IPS-11a (cell line): Measurements from ENCODE around the gene CDX1.

Source experiments
- H3K4me3 ChIP-seq: one replicate; pipeline ENCODE4 v1.5.1; 2013; ENCODE audit warnings: low read depth, low read length, control low read depth

Gene CDX1

GRCh38 chr5:150161242-150162141, 5.1 kb upstream of the CDX1 start:
- no peak overlapping the region for H3K4me3 ChIP-seq

- no peak overlapping the region for H3K4me3 ChIP-seq
Observed at GRCh38 chr5:150162142-150162513, 4.5 kb upstream of the CDX1 start.

GRCh38 chr5:150163035-150163434, 3.5 kb upstream of the CDX1 start:
- no peak overlapping the region for H3K4me3 ChIP-seq

GRCh38 chr5:150163547-150164059, 3.0 kb upstream of the CDX1 start:
- H3K4me3 ChIP-seq: no peak overlapping the region

- H3K4me3 ChIP-seq: no peak overlapping the region
Observed at GRCh38 chr5:150164211-150164980, 2.2 kb upstream of the CDX1 start.

GRCh38 chr5:150166037-150166649, 435 bp upstream of the CDX1 start:
- H3K4me3 ChIP-seq: no peak overlapping the region

GRCh38 chr5:150167512-150167850, 903 bp downstream of the CDX1 start:
- H3K4me3 ChIP-seq: no peak overlapping the region

GRCh38 chr5:150167908-150168307, 1.3 kb downstream of the CDX1 start:
- no peak overlapping the region for H3K4me3 ChIP-seq

- H3K4me3 ChIP-seq: no peak overlapping the region
Observed at GRCh38 chr5:150168864-150169263, 2.3 kb downstream of the CDX1 start.

GRCh38 chr5:150172145-150172544, 5.6 kb downstream of the CDX1 start:
- H3K4me3 ChIP-seq: no peak overlapping the region

- no peak overlapping the region for H3K4me3 ChIP-seq
Observed at GRCh38 chr5:150172556-150172955, 6.0 kb downstream of the CDX1 start.

GRCh38 chr5:150173161-150173560, 6.6 kb downstream of the CDX1 start:
- no peak overlapping the region for H3K4me3 ChIP-seq

GRCh38 chr5:150174285-150174684, 7.7 kb downstream of the CDX1 start:
- no peak overlapping the region for H3K4me3 ChIP-seq

- no peak overlapping the region for H3K4me3 ChIP-seq
Observed at GRCh38 chr5:150175076-150175475, 8.5 kb downstream of the CDX1 start.

- H3K4me3 ChIP-seq: no peak overlapping the region
Observed at GRCh38 chr5:150175536-150175935, 9.0 kb downstream of the CDX1 start.

GRCh38 chr5:150176745-150177477, 10.3 kb downstream of the CDX1 start:
- H3K4me3 ChIP-seq: no peak overlapping the region

GRCh38 chr5:150177721-150178120, 11.1 kb downstream of the CDX1 start:
- H3K4me3 ChIP-seq: no peak overlapping the region

- no peak overlapping the region for H3K4me3 ChIP-seq
Observed at GRCh38 chr5:150178262-150178661, 11.7 kb downstream of the CDX1 start.

- H3K4me3 ChIP-seq: no peak overlapping the region
Observed at GRCh38 chr5:150179019-150179620, 12.5 kb downstream of the CDX1 start.

GRCh38 chr5:150180241-150181026, 13.9 kb downstream of the CDX1 start:
- H3K4me3 ChIP-seq: no peak overlapping the region
